HG03565 (cell line): ENCODE measurements around the gene KRT7.

ENCODE experiments used
- ATAC-seq: cut with Tn5 transposase; IDR thresholded peaks from one replicate; pipeline ENCODE4 v1.9.1; 2021; ENCODE audit warnings: mild to moderate bottlenecking, moderate library complexity; ENCODE audit not compliant: unreplicated experiment

Gene KRT7

GRCh38 chr12:52199294-52199919 is 33.6 kb upstream of the KRT7 start:
- ATAC-seq, result no peak

GRCh38 chr12:52200086-52200780 is 32.8 kb upstream of the KRT7 start:
- no peak for ATAC-seq

GRCh38 chr12:52200781-52201450 is 32.1 kb upstream of the KRT7 start:
- ATAC-seq, result no peak

GRCh38 chr12:52201451-52201839 is 31.6 kb upstream of the KRT7 start:
- ATAC-seq, result no peak

- no peak for ATAC-seq
Measured at GRCh38 chr12:52202361-52203078, 30.5 kb upstream of the KRT7 start.

- no peak for ATAC-seq
Measured at GRCh38 chr12:52203079-52203921, 29.7 kb upstream of the KRT7 start.

- ATAC-seq, result no peak
Measured at GRCh38 chr12:52204095-52204930, 28.7 kb upstream of the KRT7 start.

- no peak for ATAC-seq
Measured at GRCh38 chr12:52204931-52205505, 28.0 kb upstream of the KRT7 start.

- ATAC-seq, result no peak
Measured at GRCh38 chr12:52205612-52206303, 27.3 kb upstream of the KRT7 start.

GRCh38 chr12:52206304-52207040 is 26.6 kb upstream of the KRT7 start:
- ATAC-seq, result no peak

- no peak for ATAC-seq
Measured at GRCh38 chr12:52207106-52207505, 25.9 kb upstream of the KRT7 start.

GRCh38 chr12:52207895-52208294 is 25.1 kb upstream of the KRT7 start:
- no peak for ATAC-seq

- no peak for ATAC-seq
Measured at GRCh38 chr12:52208424-52209165, 24.4 kb upstream of the KRT7 start.

- no peak for ATAC-seq
Measured at GRCh38 chr12:52209321-52209720, 23.7 kb upstream of the KRT7 start.

- ATAC-seq, result no peak
Measured at GRCh38 chr12:52210186-52210924, 22.7 kb upstream of the KRT7 start.

GRCh38 chr12:52210925-52211650 is 22.0 kb upstream of the KRT7 start:
- ATAC-seq, result no peak
